ENCODE data around the gene ALDH5A1.
"Not testable (repeated sequence)": the region's sequence is repeated elsewhere in the genome, so short reads cannot be mapped to it uniquely, and the experiment has no call there.

ALDH5A1 gene

GRCh38 chr6:24504649-24505586 is 10.1 kb downstream of the ALDH5A1 start:
- WGBS, 2 experiments (ENCODE audit: insufficient coverage in 2 of 2) = 85 to 90% methylated on average over 13 to 14 of the region's 14 CpGs
- H3K9me3 ChIP-seq (ENCODE audit: control insufficient read depth, low read length) = no peaks in the 10 kb centered on the region
- no peaks in the 10 kb centered on the region for H3K4me1 ChIP-seq (ENCODE audit: control insufficient read depth, insufficient read depth, low read length, poor library complexity, severe bottlenecking)
- H3K27ac ChIP-seq (ENCODE audit: low read depth, low read length, severe bottlenecking) = no peak overlapping the region
- no peaks in the 10 kb centered on the region for H3K36me3 ChIP-seq (ENCODE audit: control insufficient read depth, insufficient read depth, low read length)
- no peak overlapping the region for H3K4me3 ChIP-seq (ENCODE audit: extremely low read depth, insufficient read depth, low read length, poor library complexity, severe bottlenecking)

- H3K4me1 ChIP-seq (ENCODE audit: control insufficient read depth, insufficient read depth, low read length, poor library complexity, severe bottlenecking) = no peaks in the 10 kb centered on the region
- no peak overlapping the region for H3K27ac ChIP-seq (ENCODE audit: low read depth, low read length, severe bottlenecking)
- H3K9me3 ChIP-seq (ENCODE audit: control insufficient read depth, low read length) = no peaks in the 10 kb centered on the region
- WGBS, 2 experiments (ENCODE audit: insufficient coverage in 2 of 2) = no CpG with 5 or more reads among the region's 3 CpGs
- no peaks in the 10 kb centered on the region for H3K36me3 ChIP-seq (ENCODE audit: control insufficient read depth, insufficient read depth, low read length)
- no peak overlapping the region for H3K4me3 ChIP-seq (ENCODE audit: extremely low read depth, insufficient read depth, low read length, poor library complexity, severe bottlenecking)
These were observed 12.2 kb downstream of the ALDH5A1 start for GRCh38 chr6:24506814-24507520.

GRCh38 chr6:24511976-24512375 is 17.2 kb downstream of the ALDH5A1 start:
- H3K27ac ChIP-seq (ENCODE audit: low read depth, low read length, severe bottlenecking); H3K4me1 ChIP-seq (ENCODE audit: control insufficient read depth, insufficient read depth, low read length, poor library complexity, severe bottlenecking); H3K36me3 ChIP-seq (ENCODE audit: control insufficient read depth, insufficient read depth, low read length); H3K9me3 ChIP-seq (ENCODE audit: control insufficient read depth, low read length); H3K4me3 ChIP-seq (ENCODE audit: extremely low read depth, insufficient read depth, low read length, poor library complexity, severe bottlenecking): not testable (repeated sequence)
- WGBS, 2 experiments (ENCODE audit: insufficient coverage in 2 of 2) = 74 to 80% methylated on average over 4 to 6 of the region's 6 CpGs

GRCh38 chr6:24513602-24514001 is 18.8 kb downstream of the ALDH5A1 start:
- H3K27ac ChIP-seq (ENCODE audit: low read depth, low read length, severe bottlenecking) = no peak overlapping the region
- WGBS, 2 experiments (ENCODE audit: insufficient coverage in 2 of 2) = 93 to 100% methylated on average over 1 to 2 of the region's 4 CpGs
- no peaks in the 10 kb centered on the region for H3K36me3 ChIP-seq (ENCODE audit: control insufficient read depth, insufficient read depth, low read length)
- no peaks in the 10 kb centered on the region for H3K9me3 ChIP-seq (ENCODE audit: control insufficient read depth, low read length)
- H3K4me3 ChIP-seq (ENCODE audit: extremely low read depth, insufficient read depth, low read length, poor library complexity, severe bottlenecking) = no peak overlapping the region
- no peaks in the 10 kb centered on the region for H3K4me1 ChIP-seq (ENCODE audit: control insufficient read depth, insufficient read depth, low read length, poor library complexity, severe bottlenecking)

GRCh38 chr6:24517659-24518543 is 23.1 kb downstream of the ALDH5A1 start:
- 81 to 92% methylated on average over 3 of the region's 4 CpGs for WGBS, 2 experiments (ENCODE audit: insufficient coverage in 2 of 2)
- no peaks in the 10 kb centered on the region for H3K9me3 ChIP-seq (ENCODE audit: control insufficient read depth, low read length)

GRCh38 chr6:24520929-24521546 is 26.3 kb downstream of the ALDH5A1 start:
- H3K27ac ChIP-seq (ENCODE audit: low read depth, low read length, severe bottlenecking) = no peak overlapping the region
- no peaks in the 10 kb centered on the region for H3K4me1 ChIP-seq (ENCODE audit: control insufficient read depth, insufficient read depth, low read length, poor library complexity, severe bottlenecking)
- H3K4me3 ChIP-seq (ENCODE audit: extremely low read depth, insufficient read depth, low read length, poor library complexity, severe bottlenecking) = no peak overlapping the region
- no peaks in the 10 kb centered on the region for H3K9me3 ChIP-seq (ENCODE audit: control insufficient read depth, low read length)
- WGBS, 2 experiments (ENCODE audit: insufficient coverage in 2 of 2) = 8 to 13% methylated on average over 5 of the region's 6 CpGs
- no peaks in the 10 kb centered on the region for H3K36me3 ChIP-seq (ENCODE audit: control insufficient read depth, insufficient read depth, low read length)

More at GRCh38 chr6:24517659-24518543, 23.1 kb downstream of the ALDH5A1 start:
- no peaks in the 10 kb centered on the region for H3K36me3 ChIP-seq (ENCODE audit: control insufficient read depth, insufficient read depth, low read length)
- no peaks in the 10 kb centered on the region for H3K4me1 ChIP-seq (ENCODE audit: control insufficient read depth, insufficient read depth, low read length, poor library complexity, severe bottlenecking)
- H3K4me3 ChIP-seq (ENCODE audit: extremely low read depth, insufficient read depth, low read length, poor library complexity, severe bottlenecking) = no peak overlapping the region
- H3K27ac ChIP-seq (ENCODE audit: low read depth, low read length, severe bottlenecking) = no peak overlapping the region

GRCh38 chr6:24522228-24523176 is 27.7 kb downstream of the ALDH5A1 start:
- H3K36me3 ChIP-seq (ENCODE audit: control insufficient read depth, insufficient read depth, low read length) = no peaks in the 10 kb centered on the region
- no peak overlapping the region for H3K4me3 ChIP-seq (ENCODE audit: extremely low read depth, insufficient read depth, low read length, poor library complexity, severe bottlenecking)
- no peaks in the 10 kb centered on the region for H3K4me1 ChIP-seq (ENCODE audit: control insufficient read depth, insufficient read depth, low read length, poor library complexity, severe bottlenecking)
- no peak overlapping the region for H3K27ac ChIP-seq (ENCODE audit: low read depth, low read length, severe bottlenecking)
- H3K9me3 ChIP-seq (ENCODE audit: control insufficient read depth, low read length) = no peaks in the 10 kb centered on the region
- 84 to 88% methylated on average over 8 to 9 of the region's 13 CpGs for WGBS, 2 experiments (ENCODE audit: insufficient coverage in 2 of 2)

GRCh38 chr6:24524329-24524728 is 29.6 kb downstream of the ALDH5A1 start:
- 63 to 100% methylated on average over 1 of the region's 3 CpGs for WGBS, 2 experiments (ENCODE audit: insufficient coverage in 2 of 2)
- Histone ChIP-seq H3K36me3 (ENCODE audit: control insufficient read depth, insufficient read depth, low read length) (no peaks in the 10 kb centered on the region), H3K4me1 (ENCODE audit: control insufficient read depth, insufficient read depth, low read length, poor library complexity, severe bottlenecking) (no peaks in the 10 kb centered on the region), H3K27ac (ENCODE audit: low read depth, low read length, severe bottlenecking) (no peak overlapping the region), H3K9me3 (ENCODE audit: control insufficient read depth, low read length) (no peaks in the 10 kb centered on the region), H3K4me3 (ENCODE audit: extremely low read depth, insufficient read depth, low read length, poor library complexity, severe bottlenecking) (no peak overlapping the region)

GRCh38 chr6:24524805-24525204 is 30.0 kb downstream of the ALDH5A1 start:
- Histone ChIP-seq H3K4me3 (ENCODE audit: extremely low read depth, insufficient read depth, low read length, poor library complexity, severe bottlenecking) (no peak overlapping the region), H3K36me3 (ENCODE audit: control insufficient read depth, insufficient read depth, low read length) (no peaks in the 10 kb centered on the region), H3K27ac (ENCODE audit: low read depth, low read length, severe bottlenecking) (no peak overlapping the region), H3K9me3 (ENCODE audit: control insufficient read depth, low read length) (no peaks in the 10 kb centered on the region), H3K4me1 (ENCODE audit: control insufficient read depth, insufficient read depth, low read length, poor library complexity, severe bottlenecking) (no peaks in the 10 kb centered on the region)
- WGBS, 2 experiments (ENCODE audit: insufficient coverage in 2 of 2) = 40 to 48% methylated on average over 2 to 4 of the region's 5 CpGs
